Activated T-cell treated with anti-CD3 and anti-CD28 coated beads, Interleukin-2, amount 50 U/mL, for 72 hours (primary cell): Measurements from ENCODE around the gene NHEJ1. TPM values are rescaled to one million over a fixed set of nuclear protein-coding genes. Genes with fewer than 3 reads are reported as not detected.

Experiments
- ATAC-seq, 2 donors: fragments of 150-1000 bp; cut with Tn5 transposase; replicated peaks in 1 of 2; 2 replicates each; pipeline ENCODE4 v1.10.0; 2021; ENCODE audit warnings: moderate library complexity in 2 of 2, mild to moderate bottlenecking in 1 of 2
- DNase-seq, 2 donors: peaks; one replicate each; pipeline ENCODE4 v3.0.0; 2021 to 2022; ENCODE audit warnings: mixed read lengths in 1 of 2
- H3K27ac Mint-ChIP-seq: one replicate; pipeline ENCODE4 v1.8.0; 2022; ENCODE audit warnings: mild to moderate bottlenecking, moderate library complexity, mixed read lengths
- H3K27me3 Mint-ChIP-seq: one replicate; pipeline ENCODE4 v1.8.0; 2022; ENCODE audit warnings: low read depth, mixed read lengths
- H3K36me3 Mint-ChIP-seq, 2 donors: one replicate each; pipeline ENCODE4 v1.8.0; 2022; ENCODE audit warnings: mixed read lengths in 2 of 2, mild to moderate bottlenecking in 1 of 2; ENCODE audit not compliant: insufficient read depth in 2 of 2
- H3K4me1 Mint-ChIP-seq: one replicate; pipeline ENCODE4 v1.8.0; 2022; ENCODE audit warnings: low read depth, mixed read lengths
- H3K4me3 Mint-ChIP-seq, 2 donors: one replicate each; pipeline ENCODE4 v1.8.0; 2022; ENCODE audit warnings: mild to moderate bottlenecking in 2 of 2, mixed read lengths in 2 of 2, moderate library complexity in 2 of 2
- H3K9me3 Mint-ChIP-seq, 2 donors: one replicate each; pipeline ENCODE4 v1.8.0; 2022; ENCODE audit warnings: mixed read lengths in 2 of 2
- total RNA-seq, 2 donors: library from RNA; stranded (reverse); gene quantifications; one replicate each; pipeline ENCODE4 v1.2.3, GENCODE V29; 2022

Gene NHEJ1
- total RNA-seq, 2 donors from 2014 or later = 19.8 to 21.1 TPM

GRCh38 chr2:219168526-219168925 is 7.9 kb upstream of the NHEJ1 start:
- Mint-ChIP-seq H3K4me3 (no peak overlapping the region), H3K27me3 (no peaks in the 10 kb centered on the region), H3K9me3 (no peaks in the 10 kb centered on the region), H3K27ac (no peak overlapping the region), H3K4me1 (peaks cover 14% of the 10 kb centered on the region), H3K36me3 (peaks cover 0 to 2% of the 10 kb centered on the region in 2 donors)
- DNase-seq (no peak), ATAC-seq (no peak)

- H3K4me3 Mint-ChIP-seq = no peak overlapping the region
- H3K27ac Mint-ChIP-seq = no peak overlapping the region
- H3K36me3 Mint-ChIP-seq = peaks cover 0 to 2% of the 10 kb centered on the region in 2 donors
- no peaks in the 10 kb centered on the region for H3K27me3 Mint-ChIP-seq
- ATAC-seq = no peak
- peaks cover 14% of the 10 kb centered on the region for H3K4me1 Mint-ChIP-seq
- H3K9me3 Mint-ChIP-seq = no peaks in the 10 kb centered on the region
- no peak for DNase-seq
Observed at GRCh38 chr2:219167997-219168396, 7.4 kb upstream of the NHEJ1 start.

- Mint-ChIP-seq H3K36me3 (no peaks in the 10 kb centered on the region), H3K9me3 (no peaks in the 10 kb centered on the region), H3K4me1 (peaks cover 12% of the 10 kb centered on the region), H3K4me3 (no peak overlapping the region), H3K27ac (no peak overlapping the region), H3K27me3 (no peaks in the 10 kb centered on the region)
- no peak for ATAC-seq
- DNase-seq = no peak
Observed at GRCh38 chr2:219165058-219165911, 4.7 kb upstream of the NHEJ1 start.

GRCh38 chr2:219163156-219163555 is 2.5 kb upstream of the NHEJ1 start:
- no peak overlapping the region for H3K27ac Mint-ChIP-seq
- H3K9me3 Mint-ChIP-seq = no peaks in the 10 kb centered on the region
- no peaks in the 10 kb centered on the region for H3K36me3 Mint-ChIP-seq
- no peaks in the 10 kb centered on the region for H3K27me3 Mint-ChIP-seq
- ATAC-seq (no peak), DNase-seq (no peak)
- no peak overlapping the region for H3K4me3 Mint-ChIP-seq
- H3K4me1 Mint-ChIP-seq = peaks cover 19% of the 10 kb centered on the region

GRCh38 chr2:219161097-219161496 is 482 bp upstream of the NHEJ1 start:
- Mint-ChIP-seq H3K4me1 (peaks cover 19% of the 10 kb centered on the region), H3K27me3 (no peaks in the 10 kb centered on the region), H3K9me3 (no peaks in the 10 kb centered on the region), H3K27ac (peak overlapping the region; percentile 51), H3K36me3 (peaks cover 4% of the 10 kb centered on the region in 2 donors), H3K4me3 (peak overlapping the region; percentile 85 to 87)
- ATAC-seq (no peak), DNase-seq (no peak)

- Mint-ChIP-seq H3K27ac (peak overlapping the region; percentile 78), H3K4me3 (peak overlapping the region; percentile 85 to 87), H3K36me3 (peaks cover 4 to 5% of the 10 kb centered on the region in 2 donors), H3K27me3 (no peaks in the 10 kb centered on the region), H3K4me1 (peaks cover 19% of the 10 kb centered on the region), H3K9me3 (no peaks in the 10 kb centered on the region)
- DNase-seq = no peak
- peak; percentile 0 for ATAC-seq
Observed at GRCh38 chr2:219159771-219160185, 837 bp downstream of the NHEJ1 start.

- Mint-ChIP-seq H3K9me3 (no peaks in the 10 kb centered on the region), H3K27ac (no peak overlapping the region), H3K27me3 (no peaks in the 10 kb centered on the region), H3K4me3 (peak overlapping the region in 1 of 2 donors; percentile 56), H3K4me1 (peaks cover 19% of the 10 kb centered on the region), H3K36me3 (peaks cover 4 to 5% of the 10 kb centered on the region in 2 donors)
- no peak for ATAC-seq
- no peak for DNase-seq
Observed at GRCh38 chr2:219158586-219158985, 2.0 kb downstream of the NHEJ1 start.

- H3K4me3 Mint-ChIP-seq = no peak overlapping the region
- H3K4me1 Mint-ChIP-seq = peaks cover 19% of the 10 kb centered on the region
- H3K27me3 Mint-ChIP-seq = no peaks in the 10 kb centered on the region
- ATAC-seq (no peak), DNase-seq (no peak)
- H3K36me3 Mint-ChIP-seq = peaks cover 5 to 8% of the 10 kb centered on the region in 2 donors
- no peak overlapping the region for H3K27ac Mint-ChIP-seq
- H3K9me3 Mint-ChIP-seq = no peaks in the 10 kb centered on the region
Observed at GRCh38 chr2:219158025-219158424, 2.6 kb downstream of the NHEJ1 start.

- no peak overlapping the region for H3K4me3 Mint-ChIP-seq
- H3K27ac Mint-ChIP-seq = no peak overlapping the region
- ATAC-seq (no peak), DNase-seq (no peak)
- H3K27me3 Mint-ChIP-seq = no peaks in the 10 kb centered on the region
- peaks cover 19% of the 10 kb centered on the region for H3K4me1 Mint-ChIP-seq
- peaks cover 5 to 8% of the 10 kb centered on the region in 2 donors for H3K36me3 Mint-ChIP-seq
- no peaks in the 10 kb centered on the region for H3K9me3 Mint-ChIP-seq
Observed at GRCh38 chr2:219157396-219157795, 3.2 kb downstream of the NHEJ1 start.

- H3K4me3 Mint-ChIP-seq = no peak overlapping the region
- peaks cover 5 to 8% of the 10 kb centered on the region in 2 donors for H3K36me3 Mint-ChIP-seq
- H3K27ac Mint-ChIP-seq = no peak overlapping the region
- H3K4me1 Mint-ChIP-seq = peaks cover 7% of the 10 kb centered on the region
- H3K27me3 Mint-ChIP-seq = no peaks in the 10 kb centered on the region
- peak; percentile 39 to 59 for ATAC-seq
- no peaks in the 10 kb centered on the region for H3K9me3 Mint-ChIP-seq
- peak; percentile 21 to 53 for DNase-seq
Observed at GRCh38 chr2:219155054-219155644, 5.5 kb downstream of the NHEJ1 start.

- H3K4me1 Mint-ChIP-seq = no peaks in the 10 kb centered on the region
- H3K27ac Mint-ChIP-seq = no peak overlapping the region
- DNase-seq (no peak), ATAC-seq (no peak)
- no peaks in the 10 kb centered on the region for H3K27me3 Mint-ChIP-seq
- H3K9me3 Mint-ChIP-seq = no peaks in the 10 kb centered on the region
- peaks cover 8 to 14% of the 10 kb centered on the region in 2 donors for H3K36me3 Mint-ChIP-seq
- no peak overlapping the region for H3K4me3 Mint-ChIP-seq
Observed at GRCh38 chr2:219149667-219150066, 10.9 kb downstream of the NHEJ1 start.

GRCh38 chr2:219142329-219142728 is 18.3 kb downstream of the NHEJ1 start:
- Mint-ChIP-seq H3K9me3 (no peaks in the 10 kb centered on the region), H3K27me3 (no peaks in the 10 kb centered on the region), H3K36me3 (peaks cover 13 to 25% of the 10 kb centered on the region in 2 donors), H3K4me1 (no peaks in the 10 kb centered on the region), H3K27ac (no peak overlapping the region), H3K4me3 (no peak overlapping the region)
- ATAC-seq = no peak
- no peak for DNase-seq

GRCh38 chr2:219140722-219141121 is 19.9 kb downstream of the NHEJ1 start:
- no peak for DNase-seq
- Mint-ChIP-seq H3K9me3 (no peaks in the 10 kb centered on the region), H3K27me3 (no peaks in the 10 kb centered on the region), H3K36me3 (peaks cover 8 to 19% of the 10 kb centered on the region in 2 donors), H3K4me3 (no peak overlapping the region), H3K27ac (no peak overlapping the region), H3K4me1 (no peaks in the 10 kb centered on the region)
- no peak for ATAC-seq
